K562 (cell line): ENCODE results near the gene CCDC138. TPM values are rescaled to one million over a fixed set of nuclear protein-coding genes. Genes with fewer than 3 reads are reported as not detected.

ENCODE experiments used
- ATAC-seq: fragments of 200-7000 bp; cut with Tn5 transposase; 3 replicates; pipeline ENCODE4 v1.9.1; 2020; ENCODE audit warnings: moderate library complexity
- BruUV-seq: library from RNA; stranded (reverse); fragments of 400-500 nt; replicated peaks from 2 replicates; lab custom pipeline; 2021; lab: Mats Ljungman, UMichigan
- CTCF ChIA-PET: fragments of 300-600 bp; formaldehyde crosslinking; extraction: SDS; loops from one replicate; lab custom pipeline; 2021; ENCODE audit warnings: low intra/inter-chr PET ratio; lab: Yijun Ruan, JAX
- POLR2A ChIA-PET: fragments of 300-600, 350-650 bp; sonication (Branson Sonifier 250); formaldehyde crosslinking; extraction: SDS; loops from one replicate; lab custom pipeline; 2021; ENCODE audit warnings: antibody characterized with exemption, inconsistent platforms; lab: Yijun Ruan, JAX
- DNase-seq, 4 experiments: peaks; one replicate each; pipeline versions ENCODE4 v3.0.0 to v3.0.0-alpha.2; 2011 to 2018; ENCODE audit warnings: low spot score in 3 of 4, mixed read lengths in 3 of 4; ENCODE audit errors: extremely low read depth in 1 of 4
- FAIRE-seq: peaks from 2 replicates; lab custom pipeline; 2011; peaks lifted over from hg19 to GRCh38; lab: Jason Lieb, UNC
- H2AFZ ChIP-seq: 2 replicates; pipeline ENCODE4 v1.6.0; 2011; ENCODE audit warnings: low read depth, low read length, control low read depth, inconsistent platforms
- H3K27ac ChIP-seq: fragments of 200-600 bp; 3 replicates; pipeline ENCODE4 v1.8.0; 2011; ENCODE audit warnings: low read depth, mild to moderate bottlenecking, control low read depth, inconsistent platforms, low read length, moderate library complexity, mixed read lengths; ENCODE audit errors: extremely low read depth
- H3K27me3 ChIP-seq, 2 experiments: fragments of 300-600 bp in 1 of 2; 2 replicates in 1 of 2; 3 replicates in 1 of 2; pipeline versions ENCODE4 v1.6.0 to v1.8.0; 2011; ENCODE audit warnings: inconsistent platforms in 2 of 2, low read length in 2 of 2, mild to moderate bottlenecking in 1 of 2, mixed read lengths in 1 of 2, moderate library complexity in 1 of 2; ENCODE audit not compliant: control insufficient read depth in 2 of 2, insufficient read depth in 2 of 2
- H3K36me3 ChIP-seq: fragments of 300-600 bp; 3 replicates; pipeline ENCODE4 v1.8.0; 2011; ENCODE audit warnings: mild to moderate bottlenecking, low read length, inconsistent platforms; ENCODE audit not compliant: control insufficient read depth, insufficient read depth
- H3K4me1 ChIP-seq, 2 experiments: fragments of 200-600 bp in 1 of 2; replicated peaks in 1 of 2; 2 replicates in 1 of 2; 3 replicates in 1 of 2; pipeline versions ENCODE4 v1.5.1 to v1.8.0; 2011; ENCODE audit warnings: inconsistent platforms in 2 of 2, low read length in 2 of 2, mild to moderate bottlenecking in 1 of 2, mixed read lengths in 1 of 2, moderate library complexity in 1 of 2; ENCODE audit not compliant: control insufficient read depth in 2 of 2, insufficient read depth in 2 of 2
- H3K4me2 ChIP-seq: 2 replicates; pipeline ENCODE4 v1.6.1; 2011; ENCODE audit warnings: low read length, control low read depth, inconsistent platforms, mixed read lengths; ENCODE audit not compliant: insufficient read depth
- H3K4me3 ChIP-seq: fragments of 200-600 bp; sonication (generic), shearing (Covaris generic); 2 replicates; pipeline ENCODE4 v1.5.1; 2016; ENCODE audit warnings: control low read depth, inconsistent platforms
- H3K79me2 ChIP-seq: fragments of 200-600 bp; 3 replicates; pipeline ENCODE4 v1.8.0; 2011; ENCODE audit warnings: low read length, inconsistent platforms; ENCODE audit not compliant: control insufficient read depth, insufficient read depth
- H3K9ac ChIP-seq, 2 experiments: 2 replicates each; pipeline versions ENCODE4 v1.6.0 to v1.6.1; 2011; ENCODE audit warnings: low read depth in 2 of 2, low read length in 2 of 2, control low read depth in 1 of 2, inconsistent platforms in 1 of 2, mild to moderate bottlenecking in 1 of 2, mixed read lengths in 1 of 2; ENCODE audit not compliant: insufficient read depth in 1 of 2
- H3K9me1 ChIP-seq: one replicate; pipeline ENCODE4 v1.6.0; 2011; ENCODE audit warnings: inconsistent platforms, mild to moderate bottlenecking, low read length, moderate library complexity; ENCODE audit not compliant: control insufficient read depth, insufficient read depth
- H3K9me3 ChIP-seq: replicated peaks from 2 replicates; pipeline ENCODE4 v1.5.1; 2011; ENCODE audit warnings: low read depth, low read length, inconsistent platforms; ENCODE audit not compliant: control insufficient read depth, insufficient read depth
- H4K20me1 ChIP-seq: replicated peaks from 2 replicates; pipeline ENCODE4 v1.6.1; 2011; ENCODE audit warnings: low read length, inconsistent platforms, mixed read lengths; ENCODE audit not compliant: control insufficient read depth, insufficient read depth
- ATF3 ChIP-seq, 2 experiments: fragments of 450-650 bp in 1 of 2; sonication (generic) in 1 of 2; formaldehyde crosslinking in 1 of 2; IDR thresholded peaks in 1 of 2; conservative IDR thresholded peaks in 1 of 2; 2 replicates each; pipeline versions ENCODE4 v1.6.1 to v1.8.1; 2016 to 2023; ENCODE audit warnings: mild to moderate bottlenecking in 2 of 2, moderate library complexity in 2 of 2, inconsistent platforms in 1 of 2, missing genetic modification reagents in 1 of 2
- ATF4 ChIP-seq: fragments of 450-650 bp; formaldehyde crosslinking; IDR thresholded peaks from 2 replicates; pipeline ENCODE4 v1.4.0; 2022; ENCODE audit warnings: mild to moderate bottlenecking, moderate library complexity
- CHD1 ChIP-seq: fragments of 200-600 bp; sonication (generic); IDR thresholded peaks from one replicate; pipeline ENCODE4 v1.6.1; 2012; ENCODE audit warnings: mild to moderate bottlenecking, moderate library complexity, low read length, inconsistent platforms
- ETV1 ChIP-seq: fragments of 450-650 bp; conservative IDR thresholded peaks from 2 replicates; pipeline ENCODE4 v1.6.1; 2016; ENCODE audit warnings: missing genetic modification characterization, control low read depth, low read depth, missing compliant biosample characterization
- PKNOX1 ChIP-seq: fragments of 450-650 bp; IDR thresholded peaks from 2 replicates; pipeline ENCODE4 v1.6.1; 2016
- POU5F1 ChIP-seq: fragments of 150-350 bp; IDR thresholded peaks from 2 replicates; pipeline ENCODE4 v1.6.1; 2014; ENCODE audit warnings: borderline replicate concordance, low read length, low read depth, mild to moderate bottlenecking; ENCODE audit not compliant: partially characterized antibody
- PRPF4 ChIP-seq: fragments of 200-400 bp; formaldehyde crosslinking; IDR thresholded peaks from one replicate; pipeline ENCODE4 v1.6.1; 2017; ENCODE audit warnings: low read length, low read depth, mild to moderate bottlenecking; ENCODE audit not compliant: insufficient read depth, poor library complexity, severe bottlenecking
- RNF2 ChIP-seq: sonication (generic); IDR thresholded peaks from 2 replicates; pipeline ENCODE4 v1.6.1; 2016
- SMARCA4 ChIP-seq: fragments of 450-650 bp; IDR thresholded peaks from 2 replicates; pipeline ENCODE4 v1.6.1; 2016
- SMARCE1 ChIP-seq: fragments of 450-650 bp; IDR thresholded peaks from 2 replicates; pipeline ENCODE4 v1.7.1; 2016; ENCODE audit warnings: mild to moderate bottlenecking
- SRSF1 ChIP-seq: fragments of 200-400 bp; formaldehyde crosslinking; IDR thresholded peaks from 2 replicates; pipeline ENCODE4 v1.6.1; 2017; ENCODE audit warnings: mild to moderate bottlenecking, low read depth, low read length, moderate library complexity
- TCF15 ChIP-seq: fragments of 250-450 bp; sonication (Bioruptor Pico); IDR thresholded peaks from 2 replicates; pipeline ENCODE4 v1.8.0; 2022; ENCODE audit warnings: moderate library complexity, mild to moderate bottlenecking, inconsistent platforms
- ZMIZ1 ChIP-seq, 2 experiments: fragments of 150-350 bp in 1 of 2; IDR thresholded peaks; 2 replicates each; pipeline ENCODE4 v1.6.1; 2012 to 2016; ENCODE audit warnings: low read depth in 2 of 2, low read length in 2 of 2, mild to moderate bottlenecking in 1 of 2, moderate library complexity in 1 of 2
- ZNF121 ChIP-seq: sonication (generic); formaldehyde crosslinking; conservative IDR thresholded peaks from 2 replicates; pipeline ENCODE4 v1.8.0; 2022; ENCODE audit warnings: missing genetic modification reagents
- WGBS: fragments of 100-300 bp; shearing (Covaris generic); methylation state at CpG from one replicate; pipeline ENCODE4 v1.1.6; 2016; ENCODE audit warnings: low coverage, mixed read lengths; ENCODE audit not compliant: insufficient coverage; ENCODE audit errors: missing lambda C conversion rate; 5-methylcytosine and 5-hydroxymethylcytosine counted together
- in situ Hi-C: fragments of 300-500 bp; cut with MboI; formaldehyde crosslinking; loops from 4 replicates; pipeline ENCODE4 v1.15.0; 2018; ENCODE audit warnings: inconsistent platforms, mixed read lengths
- intact Hi-C: fragments of 100-400 bp; cut with micrococcal nuclease; formaldehyde crosslinking; loops from 2 replicates; pipeline ENCODE4 v1.14.2; 2022
- polyA plus RNA-seq, 8 experiments: library from polyadenylated mRNA; depleted of rRNA in 4 of 8; stranded (reverse) in 5 of 8; unstranded in 3 of 8; fragments of >200 nt; fragmentation: Nextera tagmentation in 2 of 8; fragmentation: Illumina TruSeq in 1 of 8; extraction: Ambion mirVana in 2 of 8; extraction: Trizol in 1 of 8; gene quantifications; 2 replicates each; pipeline versions ENCODE4 v1.2.1 to v1.2.3, GENCODE V29; 2011 to 2014; ENCODE audit warnings: inconsistent platforms in 1 of 8, missing spikeins in 1 of 8
- total RNA-seq, 7 experiments: library from RNA; depleted of rRNA in 6 of 7; stranded (reverse); fragments of >200 nt in 6 of 7; fragmentation: Illumina TruSeq in 2 of 7; extraction: Trizol in 2 of 7; gene quantifications; 2 replicates each; pipeline versions ENCODE4 v1.2.1 to v1.2.3, GENCODE V29; 2011 to 2021; ENCODE audit warnings: low replicate concordance in 1 of 7

Gene CCDC138
- total and polyA plus RNA-seq, 9 of the 15 experiments (the other 6 are each of a cell fraction or from before 2014, with no cell fraction given), result 17.5 to 44.6 (median 26.7) TPM

GRCh38 chr2:108924580-108925251 is 138.1 kb downstream of the CCDC138 start:
- H3K36me3 ChIP-seq, result no peaks in the 10 kb centered on the region
- peaks cover 36 to 96% of the 10 kb centered on the region in 2 experiments; a peak in 4 of 5 replicates for H3K27me3 ChIP-seq
- no peak overlapping the region for H3K9ac ChIP-seq
- intact Hi-C loops, result no loop called here
- in situ Hi-C loops, result no loop called here
- ATAC-seq, result no peak
- no peaks in the 10 kb centered on the region for H3K4me1 ChIP-seq
- no peaks in the 10 kb centered on the region for H3K9me1 ChIP-seq
- H3K4me3 ChIP-seq, result no peak overlapping the region
- H3K27ac ChIP-seq, result no peak overlapping the region
- BruUV-seq, result no TSS peak
- WGBS, result 0% methylated on average over 13 of the region's 14 CpGs
- CTCF ChIA-PET, result no interaction called here
- H3K9me3 ChIP-seq, result no peaks in the 10 kb centered on the region
- DNase-seq, result no peak
- H3K79me2 ChIP-seq, result no peaks in the 10 kb centered on the region
- H3K4me2 ChIP-seq, result no peak overlapping the region
- H2AFZ ChIP-seq, result no peak overlapping the region
- peaks cover 11% of the 10 kb centered on the region; the same call in 1 of the 2 replicates for H4K20me1 ChIP-seq
- POLR2A ChIA-PET, result no interaction called here
- no peak for FAIRE-seq
- TF ChIP-seq ATF4, result no peak
- no peak for TF ChIP-seq SMARCA4
- no peak for TF ChIP-seq ZNF121
- TF ChIP-seq PRPF4, result no peak
- no peak for TF ChIP-seq PKNOX1
- no peak for TF ChIP-seq POU5F1
- no peak for TF ChIP-seq SRSF1
- no peak for TF ChIP-seq TCF15 (CRISPR knock-in tag)
- TF ChIP-seq ATF3 (IDR thresholded peaks at IDR 0.05), result no peak
- no peak for TF ChIP-seq ATF3 (CRISPR knock-in tag; conservative IDR thresholded peaks at IDR 0.05)
- no peak for TF ChIP-seq ZMIZ1 (IDR thresholded peaks at IDR 0.05; ENCODE audit: low read depth in 2 of 2, low read length in 2 of 2)
- TF ChIP-seq SMARCE1, result no peak
- TF ChIP-seq RNF2, result no peak
- no peak for TF ChIP-seq ETV1 (tag)
- no peak for TF ChIP-seq CHD1
